Breast epithelium (tissue), 4 donors: ENCODE results near the gene HJURP. TPM values are rescaled to one million over a fixed set of nuclear protein-coding genes. Genes with fewer than 3 reads are reported as not detected.

ENCODE experiments used
- DNase-seq, 2 donors: peaks; one replicate each; pipeline ENCODE4 v3.0.0-alpha.2; 2019; ENCODE audit warnings: low spot score in 2 of 2
- H3K27ac ChIP-seq, 2 donors: fragments of 200-600 bp; sonication (generic) in 1 of 2; one replicate each; pipeline ENCODE4 v1.5.1; 2016 to 2019; ENCODE audit warnings: mild to moderate bottlenecking in 1 of 2
- H3K27me3 ChIP-seq, 2 donors: fragments of 200-600 bp; sonication (generic) in 1 of 2; one replicate each; pipeline versions ENCODE4 v1.5.1 to v1.6.0; 2017 to 2019; ENCODE audit warnings: control low read depth in 1 of 2, mild to moderate bottlenecking in 1 of 2
- H3K36me3 ChIP-seq: fragments of 200-600 bp; one replicate; pipeline ENCODE4 v1.5.1; 2019
- H3K4me1 ChIP-seq, 2 donors: fragments of 200-600 bp; sonication (generic); one replicate each; pipeline ENCODE4 v1.5.1; 2016 to 2019; ENCODE audit warnings: control low read depth in 1 of 2
- H3K4me3 ChIP-seq, 3 donors: fragments of 200-600 bp; sonication (generic); 1 replicate in 2 of 3; 2 replicates in 1 of 3; pipeline ENCODE4 v1.5.1; 2016 to 2019; ENCODE audit warnings: mild to moderate bottlenecking in 3 of 3, moderate library complexity in 2 of 3
- H3K9me3 ChIP-seq, 2 donors: fragments of 200-600 bp; sonication (generic) in 1 of 2; one replicate each; pipeline ENCODE4 v1.5.1; 2016 to 2019; ENCODE audit warnings: control low read depth in 1 of 2
- CTCF ChIP-seq, 3 donors: fragments of 450-650 bp; IDR thresholded peaks; one replicate each; pipeline ENCODE4 v1.5.1; 2016 to 2017; ENCODE audit warnings: antibody characterized with exemption in 3 of 3, mild to moderate bottlenecking in 3 of 3, moderate library complexity in 3 of 3
- POLR2A ChIP-seq: fragments of 450-650 bp; IDR thresholded peaks from one replicate; pipeline ENCODE4 v1.6.1; 2016; ENCODE audit warnings: antibody characterized with exemption, mild to moderate bottlenecking, moderate library complexity
- POLR2AphosphoS5 ChIP-seq, 3 donors: sonication (generic); formaldehyde crosslinking; IDR thresholded peaks; one replicate each; pipeline ENCODE4 v1.6.1; 2017; ENCODE audit warnings: antibody characterized with exemption in 3 of 3
- intact Hi-C: fragments of 100-400 bp; cut with DNase I; formaldehyde crosslinking; loops from one replicate; pipeline ENCODE4 v1.15.1; 2023; ENCODE audit warnings: low total_unique reads
- total RNA-seq, 3 donors: library from RNA; depleted of rRNA; stranded (reverse); fragments of >200 nt; gene quantifications; one replicate each; pipeline ENCODE4 v1.1.0, GENCODE V29; 2016

The HJURP gene
- total RNA-seq, 3 donors from 2014 or later: 0.33 to 3.0 TPM; not detected in 1

GRCh38 chr2:233799716-233800115, 54.6 kb downstream of the HJURP start:
- Histone ChIP-seq H3K9me3 (no peaks in the 10 kb centered on the region), H3K36me3 (no peaks in the 10 kb centered on the region), H3K4me3 (no peak overlapping the region), H3K27ac (no peak overlapping the region), H3K27me3 (no peaks in the 10 kb centered on the region), H3K4me1 (no peaks in the 10 kb centered on the region)
- TF ChIP-seq CTCF (IDR thresholded peaks at IDR 0.05): no peak
- no peak for TF ChIP-seq POLR2AphosphoS5 (IDR thresholded peaks at IDR 0.05)
- TF ChIP-seq POLR2A: no peak
- DNase-seq: no peak
- intact Hi-C loops: no loop called here

GRCh38 chr2:233799087-233799665, 55.2 kb downstream of the HJURP start:
- peak in 1 of 2 donors; percentile 7 for DNase-seq
- Histone ChIP-seq H3K4me1 (no peaks in the 10 kb centered on the region), H3K36me3 (no peaks in the 10 kb centered on the region), H3K9me3 (no peaks in the 10 kb centered on the region), H3K27me3 (no peaks in the 10 kb centered on the region), H3K27ac (no peak overlapping the region), H3K4me3 (no peak overlapping the region)
- TF ChIP-seq POLR2A (no peak), CTCF (IDR thresholded peaks at IDR 0.05) (no peak), POLR2AphosphoS5 (IDR thresholded peaks at IDR 0.05) (no peak)
- intact Hi-C loops: no loop called here

GRCh38 chr2:233798335-233799086, 55.8 kb downstream of the HJURP start:
- H3K4me3 ChIP-seq: no peak overlapping the region
- no peaks in the 10 kb centered on the region for H3K27me3 ChIP-seq
- no peak for TF ChIP-seq POLR2AphosphoS5 (IDR thresholded peaks at IDR 0.05)
- TF ChIP-seq CTCF (IDR thresholded peaks at IDR 0.05): no peak
- no peak for TF ChIP-seq POLR2A
- DNase-seq: peak in 1 of 2 donors; percentile 8
- intact Hi-C loops: no loop called here
- no peak overlapping the region for H3K27ac ChIP-seq
- no peaks in the 10 kb centered on the region for H3K36me3 ChIP-seq
- H3K4me1 ChIP-seq: no peaks in the 10 kb centered on the region
- no peaks in the 10 kb centered on the region for H3K9me3 ChIP-seq

GRCh38 chr2:233796254-233796653, 58.1 kb downstream of the HJURP start:
- no peak for TF ChIP-seq POLR2AphosphoS5 (IDR thresholded peaks at IDR 0.05)
- no peak for TF ChIP-seq CTCF (IDR thresholded peaks at IDR 0.05)
- no peak for TF ChIP-seq POLR2A
- intact Hi-C loops: no loop called here
- no peak for DNase-seq

GRCh38 chr2:233795735-233796171, 58.6 kb downstream of the HJURP start:
- Histone ChIP-seq H3K36me3 (no peaks in the 10 kb centered on the region), H3K4me1 (no peaks in the 10 kb centered on the region), H3K27me3 (no peaks in the 10 kb centered on the region), H3K9me3 (no peaks in the 10 kb centered on the region), H3K27ac (no peak overlapping the region), H3K4me3 (no peak overlapping the region)
- no peak for TF ChIP-seq POLR2AphosphoS5 (IDR thresholded peaks at IDR 0.05)
- TF ChIP-seq CTCF (IDR thresholded peaks at IDR 0.05): no peak
- no peak for DNase-seq
- intact Hi-C loops: no loop called here

More at GRCh38 chr2:233796254-233796653, 58.1 kb downstream of the HJURP start:
- H3K27ac ChIP-seq: no peak overlapping the region
- no peak overlapping the region for H3K4me3 ChIP-seq
- no peaks in the 10 kb centered on the region for H3K9me3 ChIP-seq
- H3K36me3 ChIP-seq: no peaks in the 10 kb centered on the region
- H3K4me1 ChIP-seq: no peaks in the 10 kb centered on the region
- H3K27me3 ChIP-seq: no peaks in the 10 kb centered on the region
